HepG2 (cell line): Measurements from ENCODE around the gene ANKRD40. TPM values are rescaled to one million over a fixed set of nuclear protein-coding genes. Genes with fewer than 3 reads are reported as not detected.

Experiments
- AKAP8 ChIP-seq: sonication (generic); formaldehyde crosslinking; IDR thresholded peaks from 2 replicates; pipeline ENCODE4 v1.5.1; 2020; ENCODE audit warnings: mild to moderate bottlenecking, missing genetic modification reagents
- ERF ChIP-seq: IDR thresholded peaks from 2 replicates; pipeline ENCODE4 v1.6.1; 2018; ENCODE audit warnings: missing biosample characterization, missing genetic modification reagents
- ESRRA ChIP-seq: sonication (generic); formaldehyde crosslinking; IDR thresholded peaks from 2 replicates; pipeline ENCODE4 v1.5.1; 2020; ENCODE audit warnings: mild to moderate bottlenecking, low read depth, missing genetic modification reagents
- EZH2 ChIP-seq: conservative IDR thresholded peaks from 2 replicates; pipeline ENCODE4 v1.6.1; 2012; ENCODE audit warnings: mild to moderate bottlenecking, low read depth, low read length, moderate library complexity
- HOXD1 ChIP-seq: sonication (generic); formaldehyde crosslinking; IDR thresholded peaks from 2 replicates; pipeline ENCODE4 v1.5.0; 2020; ENCODE audit warnings: missing genetic modification reagents
- MED13 ChIP-seq: sonication (generic); formaldehyde crosslinking; IDR thresholded peaks from 2 replicates; pipeline ENCODE4 v1.5.0; 2020; ENCODE audit warnings: missing genetic modification reagents
- MYNN ChIP-seq: sonication (generic); formaldehyde crosslinking; IDR thresholded peaks from 2 replicates; pipeline ENCODE4 v1.4.0; 2020; ENCODE audit warnings: mild to moderate bottlenecking, low read depth, missing genetic modification reagents
- NFE2 ChIP-seq: sonication (generic); formaldehyde crosslinking; IDR thresholded peaks from 2 replicates; pipeline ENCODE4 v1.4.0; 2020; ENCODE audit warnings: missing genetic modification reagents
- NONO ChIP-seq, 2 experiments: fragments of 450-650 bp in 1 of 2; sonication (generic) in 1 of 2; formaldehyde crosslinking in 1 of 2; IDR thresholded peaks in 1 of 2; conservative IDR thresholded peaks in 1 of 2; 2 replicates each; pipeline versions ENCODE4 v1.6.1 to v1.8.0; 2017 to 2022; ENCODE audit warnings: mild to moderate bottlenecking in 1 of 2, missing genetic modification reagents in 1 of 2, moderate library complexity in 1 of 2
- PRMT3 ChIP-seq: sonication (generic); formaldehyde crosslinking; IDR thresholded peaks from 2 replicates; pipeline ENCODE4 v1.8.1; 2022; ENCODE audit warnings: low read depth, mild to moderate bottlenecking, moderate library complexity, missing genetic modification reagents, borderline replicate concordance
- SIN3A ChIP-seq: IDR thresholded peaks from 2 replicates; pipeline ENCODE4 v1.6.1; 2011; ENCODE audit warnings: low read depth, mild to moderate bottlenecking, control low read depth, low read length, borderline replicate concordance
- SKI ChIP-seq: fragments of 450-650 bp; IDR thresholded peaks from one replicate; pipeline ENCODE4 v1.6.1; 2018; ENCODE audit warnings: mild to moderate bottlenecking; ENCODE audit not compliant: partially characterized antibody
- SMAD3 ChIP-seq: sonication (generic); formaldehyde crosslinking; IDR thresholded peaks from 2 replicates; pipeline ENCODE4 v1.4.0; 2020; ENCODE audit warnings: missing genetic modification reagents
- SMAD9 ChIP-seq: sonication (generic); formaldehyde crosslinking; IDR thresholded peaks from 2 replicates; pipeline ENCODE4 v1.5.1; 2020; ENCODE audit warnings: mild to moderate bottlenecking, missing genetic modification reagents
- STAG1 ChIP-seq: sonication (generic); formaldehyde crosslinking; IDR thresholded peaks from 2 replicates; pipeline ENCODE4 v1.4.0; 2020; ENCODE audit warnings: missing genetic modification reagents
- ZMYM4 ChIP-seq: sonication (generic); formaldehyde crosslinking; IDR thresholded peaks from 2 replicates; pipeline ENCODE4 v1.8.1; 2023; ENCODE audit warnings: mild to moderate bottlenecking, missing genetic modification reagents
- ZNF550 ChIP-seq: sonication (generic); formaldehyde crosslinking; IDR thresholded peaks from 2 replicates; pipeline ENCODE4 v1.4.0; 2020; ENCODE audit warnings: mild to moderate bottlenecking, missing genetic modification reagents, borderline replicate concordance
- ZNF562 ChIP-seq: sonication (generic); formaldehyde crosslinking; IDR thresholded peaks from 2 replicates; pipeline ENCODE4 v1.8.0; 2022; ENCODE audit warnings: missing genetic modification reagents, borderline replicate concordance
- ZNF777 ChIP-seq: sonication (generic); formaldehyde crosslinking; IDR thresholded peaks from 2 replicates; pipeline ENCODE4 v1.4.0; 2020; ENCODE audit warnings: missing genetic modification reagents
- ZNF792 ChIP-seq: IDR thresholded peaks from 2 replicates; pipeline ENCODE4 v1.6.1; 2016
- ZSCAN30 ChIP-seq: sonication (generic); formaldehyde crosslinking; IDR thresholded peaks from 2 replicates; pipeline ENCODE4 v1.5.0; 2020; ENCODE audit warnings: mild to moderate bottlenecking, missing genetic modification reagents
- polyA plus RNA-seq, 8 experiments: library from polyadenylated mRNA; depleted of rRNA in 3 of 8; stranded (reverse) in 7 of 8; unstranded in 1 of 8; fragments of >200 nt; fragmentation: Illumina TruSeq in 4 of 8; extraction: Trizol in 4 of 8; gene quantifications; 2 replicates each; pipeline versions ENCODE4 v1.2.1 to v1.2.3, GENCODE V29; 2011 to 2016; ENCODE audit warnings: low read depth in 4 of 8, missing spikeins in 1 of 8, mixed read lengths in 1 of 8; ENCODE audit not compliant: insufficient read depth in 1 of 8
- total RNA-seq, 5 experiments: library from RNA; depleted of rRNA; stranded (reverse); fragments of >200 nt; fragmentation: Illumina TruSeq; extraction: Trizol; gene quantifications; 2 replicates each; pipeline ENCODE4 v1.2.3, GENCODE V29; 2016; ENCODE audit warnings: low read depth in 1 of 5
- TF ChIP-seq, protein P1 (sequence below): sonication (generic); formaldehyde crosslinking; IDR thresholded peaks from 2 replicates; pipeline ENCODE4 v1.8.1; 2023; ENCODE audit warnings: mild to moderate bottlenecking, inconsistent platforms, moderate library complexity, missing genetic modification reagents, borderline replicate concordance
- TF ChIP-seq, protein P2 (sequence below): sonication (generic); formaldehyde crosslinking; IDR thresholded peaks from 2 replicates; pipeline ENCODE4 v1.4.0; 2020; ENCODE audit warnings: missing genetic modification reagents
- TF ChIP-seq, protein P3 (sequence below): IDR thresholded peaks from 2 replicates; pipeline ENCODE4 v1.6.1; 2016; ENCODE audit warnings: low read depth
- TF ChIP-seq, protein P4 (sequence below): sonication (generic); formaldehyde crosslinking; IDR thresholded peaks from 2 replicates; pipeline ENCODE4 v1.8.0; 2022; ENCODE audit warnings: low read depth, missing genetic modification reagents

Gene ANKRD40
- total and polyA plus RNA-seq, 2 of the 13 experiments (the other 11 are each of a cell fraction or from before 2014, with no cell fraction given), result 35.0 to 46.4 TPM

DNA sequence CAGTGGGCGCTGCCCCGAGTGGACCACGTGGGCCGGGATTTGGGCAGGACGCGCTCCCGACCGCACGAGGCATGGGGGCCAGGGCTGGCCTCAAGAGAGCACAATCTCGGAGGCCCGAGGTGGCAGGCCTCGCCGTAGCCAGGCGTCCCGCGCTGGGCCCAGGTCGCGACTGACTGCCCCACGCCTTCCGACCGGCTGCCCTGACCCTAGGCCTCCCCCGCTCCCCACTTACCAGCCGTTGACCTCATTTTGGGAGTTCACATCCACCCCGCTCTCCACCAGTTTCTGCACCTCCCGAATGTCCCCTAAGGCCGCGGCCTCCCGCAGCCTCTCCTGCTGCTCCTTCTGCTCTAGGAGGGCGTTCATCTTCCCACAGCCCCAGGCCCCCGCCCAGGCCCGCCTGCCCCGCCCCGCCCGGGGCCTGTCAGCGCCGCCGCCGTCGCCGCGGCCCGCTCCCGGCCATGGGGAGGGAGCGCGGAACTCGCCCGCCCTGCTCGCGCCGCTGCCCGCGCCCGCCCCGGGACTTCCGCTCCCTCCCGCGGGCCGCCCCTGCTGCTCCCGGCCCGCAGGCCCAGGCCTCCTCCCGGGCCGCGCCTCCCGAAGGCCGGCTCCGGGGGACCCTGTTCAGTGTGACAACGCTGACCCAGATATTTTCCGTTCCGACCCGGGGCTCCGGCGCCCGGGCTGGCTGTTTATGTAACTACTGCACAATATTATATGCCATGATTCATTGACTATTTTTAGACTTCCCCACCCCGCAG lies at the start of gene ANKRD40 (continued):
- TF ChIP-seq SMAD3 (CRISPR knock-in tag) (peak; percentile 98), HOXD1 (CRISPR knock-in tag) (peak; percentile 58; the same call in 1 of the 2 replicates), ZNF562 (CRISPR knock-in tag) (no peak; the same call in 1 of the 2 replicates), EZH2 (no peak), NFE2 (0 out of 2 replicates have a peak, but pooled peaks have one; percentile 12), MED13 (CRISPR knock-in tag) (peak; percentile 78; the same call in 1 of the 2 replicates), MYNN (peak; percentile 58; the same call in 1 of the 2 replicates), NONO (IDR thresholded peaks at IDR 0.05) (no peak), NONO (CRISPR knock-in tag; conservative IDR thresholded peaks at IDR 0.05) (peak; percentile 0), AKAP8 (CRISPR knock-in tag) (no peak), STAG1 (CRISPR knock-in tag) (no peak; the same call in 1 of the 2 replicates), ZNF550 (0 out of 2 replicates have a peak, but pooled peaks have one; percentile 78), SKI (peak; percentile 81), ERF (CRISPR knock-in tag) (peak; percentile 89), ZNF777 (CRISPR knock-in tag) (peak; percentile 63), ZMYM4 (peak; percentile 66), SMAD9 (CRISPR knock-in tag) (no peak), ZNF792 (peak; percentile 89), PRMT3 (peak; percentile 91; the same call in 1 of the 2 replicates), ESRRA (CRISPR knock-in tag) (peak; percentile 40; the same call in 1 of the 2 replicates), SIN3A (peak; percentile 86), ZSCAN30 (no peak)
- TF ChIP-seq, protein P1, sequence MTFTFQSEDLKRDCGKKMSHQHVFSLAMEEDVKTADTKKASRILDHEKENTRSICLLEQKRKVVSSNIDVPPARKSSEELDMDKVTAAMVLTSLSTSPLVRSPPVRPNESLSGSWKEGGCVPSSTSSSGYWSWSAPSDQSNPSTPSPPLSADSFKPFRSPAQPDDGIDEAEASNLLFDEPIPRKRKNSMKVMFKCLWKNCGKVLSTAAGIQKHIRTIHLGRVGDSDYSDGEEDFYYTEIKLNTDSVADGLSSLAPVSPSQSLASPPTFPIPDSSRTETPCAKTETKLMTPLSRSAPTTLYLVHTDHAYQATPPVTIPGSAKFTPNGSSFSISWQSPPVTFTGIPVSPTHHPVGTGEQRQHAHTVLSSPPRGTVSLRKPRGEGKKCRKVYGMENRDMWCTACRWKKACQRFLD (CRISPR knock-in tag), result peak; percentile 91; the same call in 1 of the 2 replicates
- TF ChIP-seq, protein P2, sequence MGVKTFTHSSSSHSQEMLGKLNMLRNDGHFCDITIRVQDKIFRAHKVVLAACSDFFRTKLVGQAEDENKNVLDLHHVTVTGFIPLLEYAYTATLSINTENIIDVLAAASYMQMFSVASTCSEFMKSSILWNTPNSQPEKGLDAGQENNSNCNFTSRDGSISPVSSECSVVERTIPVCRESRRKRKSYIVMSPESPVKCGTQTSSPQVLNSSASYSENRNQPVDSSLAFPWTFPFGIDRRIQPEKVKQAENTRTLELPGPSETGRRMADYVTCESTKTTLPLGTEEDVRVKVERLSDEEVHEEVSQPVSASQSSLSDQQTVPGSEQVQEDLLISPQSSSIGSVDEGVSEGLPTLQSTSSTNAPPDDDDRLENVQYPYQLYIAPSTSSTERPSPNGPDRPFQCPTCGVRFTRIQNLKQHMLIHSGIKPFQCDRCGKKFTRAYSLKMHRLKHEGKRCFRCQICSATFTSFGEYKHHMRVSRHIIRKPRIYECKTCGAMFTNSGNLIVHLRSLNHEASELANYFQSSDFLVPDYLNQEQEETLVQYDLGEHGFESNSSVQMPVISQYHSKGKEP (CRISPR knock-in tag), result peak; percentile 49; the same call in 1 of the 2 replicates
- TF ChIP-seq, protein P3, sequence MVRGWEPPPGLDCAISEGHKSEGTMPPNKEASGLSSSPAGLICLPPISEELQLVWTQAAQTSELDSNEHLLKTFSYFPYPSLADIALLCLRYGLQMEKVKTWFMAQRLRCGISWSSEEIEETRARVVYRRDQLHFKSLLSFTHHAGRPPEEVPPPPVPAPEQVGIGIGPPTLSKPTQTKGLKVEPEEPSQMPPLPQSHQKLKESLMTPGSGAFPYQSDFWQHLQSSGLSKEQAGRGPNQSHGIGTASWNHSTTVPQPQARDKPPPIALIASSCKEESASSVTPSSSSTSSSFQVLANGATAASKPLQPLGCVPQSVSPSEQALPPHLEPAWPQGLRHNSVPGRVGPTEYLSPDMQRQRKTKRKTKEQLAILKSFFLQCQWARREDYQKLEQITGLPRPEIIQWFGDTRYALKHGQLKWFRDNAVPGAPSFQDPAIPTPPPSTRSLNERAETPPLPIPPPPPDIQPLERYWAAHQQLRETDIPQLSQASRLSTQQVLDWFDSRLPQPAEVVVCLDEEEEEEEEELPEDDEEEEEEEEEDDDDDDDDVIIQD (CRISPR knock-in tag), result no peak
- TF ChIP-seq, protein P4, sequence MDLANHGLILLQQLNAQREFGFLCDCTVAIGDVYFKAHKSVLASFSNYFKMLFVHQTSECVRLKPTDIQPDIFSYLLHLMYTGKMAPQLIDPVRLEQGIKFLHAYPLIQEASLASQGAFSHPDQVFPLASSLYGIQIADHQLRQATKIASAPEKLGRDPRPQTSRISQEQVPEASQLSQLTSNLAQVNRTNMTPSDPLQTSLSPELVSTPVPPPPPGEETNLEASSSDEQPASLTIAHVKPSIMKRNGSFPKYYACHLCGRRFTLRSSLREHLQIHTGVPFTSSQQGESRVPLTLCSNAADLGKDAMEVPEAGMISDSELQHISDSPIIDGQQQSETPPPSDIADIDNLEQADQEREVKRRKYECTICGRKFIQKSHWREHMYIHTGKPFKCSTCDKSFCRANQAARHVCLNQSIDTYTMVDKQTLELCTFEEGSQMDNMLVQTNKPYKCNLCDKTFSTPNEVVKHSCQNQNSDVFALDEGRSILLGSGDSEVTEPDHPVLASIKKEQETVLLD, result peak; percentile 100
